Stomach (tissue), 4 donors: ENCODE results near the gene BABAM2.

Experiments used
- CTCF ChIP-seq, 7 experiments: fragments of 450-650 bp in 4 of 7; fragments of 200-600 bp in 3 of 7; sonication (generic) in 3 of 7; IDR thresholded peaks; one replicate each; pipeline ENCODE4 v1.5.1; 2016 to 2019; ENCODE audit warnings: antibody characterized with exemption in 7 of 7, control low read depth in 2 of 7, mild to moderate bottlenecking in 1 of 7
- POLR2A ChIP-seq, 4 donors: fragments of 450-650 bp; IDR thresholded peaks; one replicate each; pipeline ENCODE4 v1.6.1; 2016; ENCODE audit warnings: antibody characterized with exemption in 4 of 4, control low read depth in 2 of 4, mild to moderate bottlenecking in 1 of 4, moderate library complexity in 1 of 4
- POLR2AphosphoS5 ChIP-seq, 3 donors: sonication (generic); formaldehyde crosslinking; IDR thresholded peaks; one replicate each; pipeline ENCODE4 v1.6.1; 2016; ENCODE audit warnings: antibody characterized with exemption in 3 of 3

- TF ChIP-seq POLR2A (IDR thresholded peaks at IDR 0.05) (no peak), CTCF (IDR thresholded peaks at IDR 0.05) (no peak), POLR2AphosphoS5 (IDR thresholded peaks at IDR 0.05) (no peak)
Observed at GRCh38 chr2:28318023-28318422, 427.5 kb downstream of the BABAM2 start.
